ENCODE measurements around the gene ACSM6.

Gene ACSM6

GRCh38 chr10:95176101-95176500 lies 17.9 kb upstream of the ACSM6 start:
- no peak for DNase-seq (ENCODE audit: low spot score)
- no peak for TF ChIP-seq CTCF (IDR thresholded peaks at IDR 0.05; ENCODE audit: borderline replicate concordance, control extremely low read depth, extremely low read depth, insufficient read depth, missing control alignments)
- in situ Hi-C loops (cut with MboI; ENCODE audit: low sequenced_read_pairs, unreplicated experiment) = loop anchor here (25.0 kb wide), 1 partner anchor 436 kb away; no protein-coding TSS in a partner anchor

GRCh38 chr10:95177429-95177828 lies 16.6 kb upstream of the ACSM6 start:
- no peak for TF ChIP-seq CTCF (IDR thresholded peaks at IDR 0.05; ENCODE audit: borderline replicate concordance, control extremely low read depth, extremely low read depth, insufficient read depth, missing control alignments)
- in situ Hi-C loops (cut with MboI; ENCODE audit: low sequenced_read_pairs, unreplicated experiment) = loop anchor here (25.0 kb wide), 1 partner anchor 435 kb away; no protein-coding TSS in a partner anchor
- no peak for DNase-seq (ENCODE audit: low spot score)

- no peak for DNase-seq (ENCODE audit: low spot score)
- TF ChIP-seq CTCF (IDR thresholded peaks at IDR 0.05; ENCODE audit: borderline replicate concordance, control extremely low read depth, extremely low read depth, insufficient read depth, missing control alignments) = no peak
- in situ Hi-C loops (cut with MboI; ENCODE audit: low sequenced_read_pairs, unreplicated experiment) = loop anchor here (25.0 kb wide), 1 partner anchor 434 kb away; no protein-coding TSS in a partner anchor
These were observed 15.8 kb upstream of the ACSM6 start for GRCh38 chr10:95178266-95178665.

GRCh38 chr10:95178797-95179196 lies 15.2 kb upstream of the ACSM6 start:
- DNase-seq (ENCODE audit: low spot score) = no peak
- TF ChIP-seq CTCF (IDR thresholded peaks at IDR 0.05; ENCODE audit: borderline replicate concordance, control extremely low read depth, extremely low read depth, insufficient read depth, missing control alignments) = no peak
- in situ Hi-C loops (cut with MboI; ENCODE audit: low sequenced_read_pairs, unreplicated experiment) = loop anchor here (25.0 kb wide), 1 partner anchor 434 kb away; no protein-coding TSS in a partner anchor

- TF ChIP-seq CTCF (IDR thresholded peaks at IDR 0.05; ENCODE audit: borderline replicate concordance, control extremely low read depth, extremely low read depth, insufficient read depth, missing control alignments) = no peak
- in situ Hi-C loops (cut with MboI; ENCODE audit: low sequenced_read_pairs, unreplicated experiment) = loop anchor here (25.0 kb wide), 1 partner anchor 431 kb away; no protein-coding TSS in a partner anchor
- no peak for DNase-seq (ENCODE audit: low spot score)
These were observed 12.3 kb upstream of the ACSM6 start for GRCh38 chr10:95181726-95182125.

GRCh38 chr10:95183271-95184230 lies 10.5 kb upstream of the ACSM6 start:
- TF ChIP-seq CTCF (IDR thresholded peaks at IDR 0.05; ENCODE audit: borderline replicate concordance, control extremely low read depth, extremely low read depth, insufficient read depth, missing control alignments) = peak; percentile 99
- in situ Hi-C loops (cut with MboI; ENCODE audit: low sequenced_read_pairs, unreplicated experiment) = loop anchor here (25.0 kb wide), 1 partner anchor 429 kb away; no protein-coding TSS in a partner anchor
- DNase-seq (ENCODE audit: low spot score) = peak; percentile 96
